K562 (cell line): ENCODE results near the gene MOB3B. TPM values are rescaled to one million over a fixed set of nuclear protein-coding genes. Genes with fewer than 3 reads are reported as not detected.

Source experiments
- ATAC-seq: fragments of 200-7000 bp; cut with Tn5 transposase; 3 replicates; pipeline ENCODE4 v1.9.1; 2020; ENCODE audit warnings: moderate library complexity
- BruUV-seq: library from RNA; stranded (reverse); fragments of 400-500 nt; replicated peaks from 2 replicates; lab custom pipeline; 2021; lab: Mats Ljungman, UMichigan
- CTCF ChIA-PET: fragments of 300-600 bp; formaldehyde crosslinking; extraction: SDS; loops from one replicate; lab custom pipeline; 2021; ENCODE audit warnings: low intra/inter-chr PET ratio; lab: Yijun Ruan, JAX
- POLR2A ChIA-PET: fragments of 300-600, 350-650 bp; sonication (Branson Sonifier 250); formaldehyde crosslinking; extraction: SDS; loops from one replicate; lab custom pipeline; 2021; ENCODE audit warnings: antibody characterized with exemption, inconsistent platforms; lab: Yijun Ruan, JAX
- DNase-seq, 4 experiments: peaks; one replicate each; pipeline versions ENCODE4 v3.0.0 to v3.0.0-alpha.2; 2011 to 2018; ENCODE audit warnings: low spot score in 3 of 4, mixed read lengths in 3 of 4; ENCODE audit errors: extremely low read depth in 1 of 4
- FAIRE-seq: peaks from 2 replicates; lab custom pipeline; 2011; peaks lifted over from hg19 to GRCh38; lab: Jason Lieb, UNC
- H2AFZ ChIP-seq: 2 replicates; pipeline ENCODE4 v1.6.0; 2011; ENCODE audit warnings: low read depth, low read length, control low read depth, inconsistent platforms
- H3K27ac ChIP-seq: fragments of 200-600 bp; 3 replicates; pipeline ENCODE4 v1.8.0; 2011; ENCODE audit warnings: low read depth, mild to moderate bottlenecking, control low read depth, inconsistent platforms, low read length, moderate library complexity, mixed read lengths; ENCODE audit errors: extremely low read depth
- H3K27me3 ChIP-seq, 2 experiments: fragments of 300-600 bp in 1 of 2; 2 replicates in 1 of 2; 3 replicates in 1 of 2; pipeline versions ENCODE4 v1.6.0 to v1.8.0; 2011; ENCODE audit warnings: inconsistent platforms in 2 of 2, low read length in 2 of 2, mild to moderate bottlenecking in 1 of 2, mixed read lengths in 1 of 2, moderate library complexity in 1 of 2; ENCODE audit not compliant: control insufficient read depth in 2 of 2, insufficient read depth in 2 of 2
- H3K36me3 ChIP-seq: fragments of 300-600 bp; 3 replicates; pipeline ENCODE4 v1.8.0; 2011; ENCODE audit warnings: mild to moderate bottlenecking, low read length, inconsistent platforms; ENCODE audit not compliant: control insufficient read depth, insufficient read depth
- H3K4me1 ChIP-seq, 2 experiments: fragments of 200-600 bp in 1 of 2; replicated peaks in 1 of 2; 2 replicates in 1 of 2; 3 replicates in 1 of 2; pipeline versions ENCODE4 v1.5.1 to v1.8.0; 2011; ENCODE audit warnings: inconsistent platforms in 2 of 2, low read length in 2 of 2, mild to moderate bottlenecking in 1 of 2, mixed read lengths in 1 of 2, moderate library complexity in 1 of 2; ENCODE audit not compliant: control insufficient read depth in 2 of 2, insufficient read depth in 2 of 2
- H3K4me2 ChIP-seq: 2 replicates; pipeline ENCODE4 v1.6.1; 2011; ENCODE audit warnings: low read length, control low read depth, inconsistent platforms, mixed read lengths; ENCODE audit not compliant: insufficient read depth
- H3K4me3 ChIP-seq: fragments of 200-600 bp; sonication (generic), shearing (Covaris generic); 2 replicates; pipeline ENCODE4 v1.5.1; 2016; ENCODE audit warnings: control low read depth, inconsistent platforms
- H3K79me2 ChIP-seq: fragments of 200-600 bp; 3 replicates; pipeline ENCODE4 v1.8.0; 2011; ENCODE audit warnings: low read length, inconsistent platforms; ENCODE audit not compliant: control insufficient read depth, insufficient read depth
- H3K9ac ChIP-seq, 2 experiments: 2 replicates each; pipeline versions ENCODE4 v1.6.0 to v1.6.1; 2011; ENCODE audit warnings: low read depth in 2 of 2, low read length in 2 of 2, control low read depth in 1 of 2, inconsistent platforms in 1 of 2, mild to moderate bottlenecking in 1 of 2, mixed read lengths in 1 of 2; ENCODE audit not compliant: insufficient read depth in 1 of 2
- H3K9me1 ChIP-seq: one replicate; pipeline ENCODE4 v1.6.0; 2011; ENCODE audit warnings: inconsistent platforms, mild to moderate bottlenecking, low read length, moderate library complexity; ENCODE audit not compliant: control insufficient read depth, insufficient read depth
- H3K9me3 ChIP-seq: replicated peaks from 2 replicates; pipeline ENCODE4 v1.5.1; 2011; ENCODE audit warnings: low read depth, low read length, inconsistent platforms; ENCODE audit not compliant: control insufficient read depth, insufficient read depth
- H4K20me1 ChIP-seq: replicated peaks from 2 replicates; pipeline ENCODE4 v1.6.1; 2011; ENCODE audit warnings: low read length, inconsistent platforms, mixed read lengths; ENCODE audit not compliant: control insufficient read depth, insufficient read depth
- CTBP1 ChIP-seq: fragments of 450-650 bp; IDR thresholded peaks from 2 replicates; pipeline ENCODE4 v1.6.1; 2016; ENCODE audit warnings: borderline replicate concordance
- EGR1 ChIP-seq: fragments of 450-650 bp; conservative IDR thresholded peaks from 2 replicates; pipeline ENCODE4 v1.6.1; 2017; ENCODE audit warnings: mild to moderate bottlenecking
- EP300 ChIP-seq: IDR thresholded peaks from 2 replicates; pipeline ENCODE4 v1.6.1; 2012; ENCODE audit warnings: low read length, improper control_type of control experiment
- HDAC6 ChIP-seq: IDR thresholded peaks from 2 replicates; pipeline ENCODE4 v1.6.1; 2012; ENCODE audit warnings: low read depth, mild to moderate bottlenecking, control low read depth, inconsistent platforms, low read length, moderate library complexity
- HNRNPH1 ChIP-seq: fragments of 200-400 bp; formaldehyde crosslinking; optimal IDR thresholded peaks from 2 replicates; pipeline ENCODE3; 2017; ENCODE audit warnings: low read depth, mild to moderate bottlenecking, low read length, moderate library complexity
- MBD1 ChIP-seq: fragments of 250-450 bp; sonication (Bioruptor Pico); IDR thresholded peaks from 2 replicates; pipeline ENCODE4 v1.8.0; 2022; ENCODE audit warnings: inconsistent platforms
- MEIS2 ChIP-seq: fragments of 450-650 bp; IDR thresholded peaks from 2 replicates; pipeline ENCODE4 v1.6.1; 2014; ENCODE audit warnings: mild to moderate bottlenecking; ENCODE audit not compliant: partially characterized antibody
- MITF ChIP-seq: IDR thresholded peaks from 2 replicates; pipeline ENCODE4 v1.6.1; 2014; ENCODE audit warnings: antibody characterized with exemption
- MLLT1 ChIP-seq, 2 experiments: fragments of 450-650 bp; IDR thresholded peaks; 2 replicates each; pipeline ENCODE4 v1.6.1; 2016
- NCOR1 ChIP-seq: fragments of 450-650 bp; IDR thresholded peaks from 2 replicates; pipeline ENCODE4 v1.6.1; 2016; ENCODE audit warnings: mild to moderate bottlenecking, moderate library complexity
- RFX5 ChIP-seq: IDR thresholded peaks from 2 replicates; pipeline ENCODE4 v1.6.1; 2011; ENCODE audit warnings: low read depth, mild to moderate bottlenecking, improper control_type of control experiment, low read length
- SIN3B ChIP-seq: fragments of 450-650 bp; IDR thresholded peaks from 2 replicates; pipeline ENCODE4 v1.6.1; 2017; ENCODE audit warnings: low read depth, mild to moderate bottlenecking, moderate library complexity
- TEAD2 ChIP-seq: fragments of 450-650 bp; IDR thresholded peaks from 2 replicates; pipeline ENCODE4 v1.6.1; 2016; ENCODE audit warnings: missing genetic modification characterization, control low read depth, missing compliant biosample characterization
- USF1 ChIP-seq: sonication (generic); formaldehyde crosslinking; IDR thresholded peaks from 2 replicates; pipeline ENCODE4 v1.9.0; 2022; ENCODE audit warnings: mild to moderate bottlenecking, missing genetic modification reagents
- ZBTB5 ChIP-seq: fragments of 450-650 bp; IDR thresholded peaks from 2 replicates; pipeline ENCODE4 v1.6.1; 2017; ENCODE audit warnings: antibody characterized with exemption
- ZNF699 ChIP-seq: fragments of 250-450 bp; sonication (Bioruptor Pico); IDR thresholded peaks from 2 replicates; pipeline ENCODE4 v1.8.0; 2021; ENCODE audit warnings: mild to moderate bottlenecking, moderate library complexity; ENCODE audit not compliant: insufficient replicate concordance
- WGBS: fragments of 100-300 bp; shearing (Covaris generic); methylation state at CpG from one replicate; pipeline ENCODE4 v1.1.6; 2016; ENCODE audit warnings: low coverage, mixed read lengths; ENCODE audit not compliant: insufficient coverage; ENCODE audit errors: missing lambda C conversion rate; 5-methylcytosine and 5-hydroxymethylcytosine counted together
- in situ Hi-C: fragments of 300-500 bp; cut with MboI; formaldehyde crosslinking; loops from 4 replicates; pipeline ENCODE4 v1.15.0; 2018; ENCODE audit warnings: inconsistent platforms, mixed read lengths
- intact Hi-C: fragments of 100-400 bp; cut with micrococcal nuclease; formaldehyde crosslinking; loops from 2 replicates; pipeline ENCODE4 v1.14.2; 2022
- polyA plus RNA-seq, 8 experiments: library from polyadenylated mRNA; depleted of rRNA in 4 of 8; stranded (reverse) in 5 of 8; unstranded in 3 of 8; fragments of >200 nt; fragmentation: Nextera tagmentation in 2 of 8; fragmentation: Illumina TruSeq in 1 of 8; extraction: Ambion mirVana in 2 of 8; extraction: Trizol in 1 of 8; gene quantifications; 2 replicates each; pipeline versions ENCODE4 v1.2.1 to v1.2.3, GENCODE V29; 2011 to 2014; ENCODE audit warnings: inconsistent platforms in 1 of 8, missing spikeins in 1 of 8
- total RNA-seq, 7 experiments: library from RNA; depleted of rRNA in 6 of 7; stranded (reverse); fragments of >200 nt in 6 of 7; fragmentation: Illumina TruSeq in 2 of 7; extraction: Trizol in 2 of 7; gene quantifications; 2 replicates each; pipeline versions ENCODE4 v1.2.1 to v1.2.3, GENCODE V29; 2011 to 2021; ENCODE audit warnings: low replicate concordance in 1 of 7

Gene MOB3B
- total and polyA plus RNA-seq, 9 of the 15 experiments (the other 6 are each of a cell fraction or from before 2014, with no cell fraction given) = 3.6 to 12.8 (median 7.2) TPM

- WGBS = 0% methylated on average over 2 of the region's 2 CpGs
- Histone ChIP-seq H3K4me3 (no peak overlapping the region), H3K36me3 (0 out of 3 replicates have a peak, but pooled peaks cover 5% of the 10 kb centered on the region), H2AFZ (no peak overlapping the region), H3K4me1 (peaks cover 0 to 28% of the 10 kb centered on the region in 2 experiments; a peak in 3 of 5 replicates), H3K27ac (peak overlapping the region; percentile 76), H3K9ac (peak overlapping the region in 1 of 2 experiments; percentile 59; a peak in 2 of 4 replicates), H3K9me3 (no peaks in the 10 kb centered on the region; the same call in 1 of the 2 replicates), H3K9me1 (no peaks in the 10 kb centered on the region), H3K4me2 (0 out of 2 replicates have a peak overlapping the region, but pooled peaks have one; percentile 37), H3K27me3 (no peaks in the 10 kb centered on the region), H4K20me1 (no peaks in the 10 kb centered on the region), H3K79me2 (peaks cover 52% of the 10 kb centered on the region)
- DNase-seq (peak; percentile 10 to 56 (median 12)), FAIRE-seq (peak; percentile 71), ATAC-seq (peak; percentile 52; the same call in 2 of the 3 replicates)
- BruUV-seq = no TSS peak
- CTCF ChIA-PET = no interaction called here
- in situ Hi-C loops = no loop called here
- POLR2A ChIA-PET = no interaction called here
- intact Hi-C loops = loop anchor here (5.0 kb wide), 1 partner anchor 65 kb away; the partner anchor contains the start of gene MOB3B
- TF ChIP-seq RFX5 = no peak
- peak; percentile 25; the same call in 1 of the 2 replicates for TF ChIP-seq CTBP1
- peak; percentile 90 for TF ChIP-seq EP300
- TF ChIP-seq ZNF699 (CRISPR knock-in tag) = no peak
- TF ChIP-seq SIN3B = no peak
- TF ChIP-seq MLLT1 (IDR thresholded peaks at IDR 0.05) = peak in 1 of 2 experiments; percentile 63; a peak in 1 of 4 replicates
- no peak for TF ChIP-seq USF1 (CRISPR knock-in tag)
- no peak for TF ChIP-seq TEAD2 (tag)
- TF ChIP-seq HDAC6 = no peak
- no peak for TF ChIP-seq HNRNPH1
- TF ChIP-seq NCOR1 = peak; percentile 51; the same call in 1 of the 2 replicates
- TF ChIP-seq MEIS2 = peak; percentile 12
- TF ChIP-seq EGR1 = no peak
- TF ChIP-seq MBD1 = no peak
- TF ChIP-seq MITF = no peak
- TF ChIP-seq ZBTB5 = peak; percentile 95
Observed at GRCh38 chr9:27462434-27462833, 67.2 kb downstream of the MOB3B start.
